ENCODE data around the gene IL5RA.

Gene IL5RA

GRCh38 chr3:3107181-3107580 lies 3.0 kb downstream of the IL5RA start:
- no peak for DNase-seq

DNA sequence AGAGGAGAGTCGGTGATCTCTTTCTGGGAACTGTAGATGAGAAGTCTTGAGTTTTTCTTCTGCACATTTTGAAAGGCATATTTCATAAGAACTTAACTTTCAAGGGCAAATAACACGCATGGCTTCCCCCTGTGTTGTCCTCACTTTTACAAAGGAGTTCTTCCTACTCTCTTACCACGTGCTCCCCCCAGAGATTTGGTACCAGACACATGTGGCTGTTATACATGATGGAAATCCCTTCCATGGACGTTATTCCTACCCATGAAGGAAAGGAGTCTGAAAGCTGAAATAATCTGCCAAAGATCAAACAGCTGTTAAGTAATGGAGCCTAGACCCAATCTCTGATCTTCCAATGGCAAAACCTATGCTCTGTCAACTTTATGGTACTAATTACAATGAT lies 4.4 kb downstream of the IL5RA start:
- no peak for DNase-seq

DNA sequence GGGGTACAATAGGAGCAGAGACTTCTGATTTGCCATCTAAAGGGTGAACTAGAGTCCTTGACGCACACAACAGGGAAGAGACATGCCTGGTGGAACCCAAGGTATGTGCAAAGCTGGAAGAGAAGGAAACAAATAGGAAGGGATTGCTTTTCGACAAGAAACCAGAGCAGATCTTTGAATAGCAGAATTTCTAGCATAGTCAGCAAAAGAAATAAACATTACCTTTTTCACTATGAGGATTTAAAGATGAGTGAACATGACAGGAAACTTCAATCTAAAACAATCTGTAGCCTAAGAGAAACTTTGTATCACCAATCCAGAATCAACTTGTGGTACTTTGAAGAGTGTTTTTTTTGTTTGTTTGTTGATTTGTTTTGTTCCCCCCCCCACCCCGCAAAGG lies 4.9 kb downstream of the IL5RA start:
- DNase-seq, result no peak

- DNase-seq, result no peak
These were observed 7.4 kb downstream of the IL5RA start for GRCh38 chr3:3102751-3103150.

- DNase-seq, result no peak
These were observed 8.3 kb downstream of the IL5RA start for GRCh38 chr3:3101660-3102458.

GRCh38 chr3:3097958-3098357 lies 12.2 kb downstream of the IL5RA start:
- no peak for DNase-seq

DNA sequence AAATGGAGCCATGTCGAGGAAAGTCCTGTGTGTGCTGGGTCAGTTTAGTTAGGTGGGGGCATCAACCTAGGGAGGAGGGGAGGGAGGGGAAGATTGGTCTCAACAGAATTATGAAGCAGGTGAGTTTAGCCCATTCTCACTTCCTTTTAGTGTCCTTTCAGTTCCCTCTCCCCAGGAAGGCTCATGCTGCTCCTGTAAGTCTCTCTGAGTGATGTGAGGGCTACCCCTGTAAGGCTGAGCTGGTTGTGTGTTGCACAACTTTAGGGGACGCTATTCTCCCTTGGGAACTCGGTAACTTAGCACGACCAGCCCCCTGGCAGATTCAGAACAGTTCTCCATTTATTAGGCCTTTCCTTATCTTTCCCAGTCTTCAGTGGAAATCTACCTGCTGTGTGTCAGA lies 21.2 kb downstream of the IL5RA start:
- DNase-seq, result no peak

DNA sequence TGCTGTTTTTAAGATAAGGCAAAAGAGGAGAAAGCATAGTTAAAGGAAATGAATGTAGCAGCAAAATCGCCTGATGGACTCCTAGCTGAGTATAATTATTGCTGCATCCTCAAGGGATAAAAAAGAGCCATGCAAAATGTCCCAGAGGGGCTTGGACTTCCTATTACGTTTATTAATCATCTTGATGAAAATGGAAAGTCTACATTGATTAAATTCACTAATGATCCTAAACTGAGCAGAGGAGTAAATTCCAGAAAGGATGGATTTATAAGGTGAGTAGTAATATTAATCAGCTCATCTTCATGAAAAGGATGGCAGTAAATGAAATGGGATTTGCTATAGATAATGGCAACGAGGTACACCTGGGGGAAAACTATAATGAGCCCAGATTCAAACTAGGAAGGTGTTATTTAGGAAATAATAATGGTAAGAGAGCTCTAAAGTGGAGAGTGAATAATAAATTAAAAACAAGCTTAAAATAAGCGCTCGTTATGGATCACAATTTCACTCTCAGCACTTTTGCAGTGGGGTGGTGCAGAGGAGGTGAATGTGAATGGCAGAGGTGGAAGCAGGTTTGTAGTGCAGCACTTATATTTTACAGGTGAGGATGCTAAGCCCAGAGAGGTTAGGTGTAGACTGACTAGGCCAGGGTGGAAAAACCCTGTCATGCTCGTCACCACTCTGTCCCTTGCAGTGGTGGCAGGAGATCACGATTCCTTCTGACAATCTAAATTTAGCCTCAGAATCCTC lies 22.3 kb downstream of the IL5RA start:
- no peak for DNase-seq

GRCh38 chr3:3087279-3087678 lies 22.9 kb downstream of the IL5RA start:
- DNase-seq, result no peak

GRCh38 chr3:3086239-3086638 lies 23.9 kb downstream of the IL5RA start:
- DNase-seq, result no peak

GRCh38 chr3:3085782-3086181 lies 24.4 kb downstream of the IL5RA start:
- no peak for DNase-seq

- no peak for DNase-seq
These were observed 25.3 kb downstream of the IL5RA start for GRCh38 chr3:3084890-3085289.

- DNase-seq, result no peak
These were observed 27.8 kb downstream of the IL5RA start for GRCh38 chr3:3082234-3082924.

- no peak for DNase-seq
These were observed 28.6 kb downstream of the IL5RA start for GRCh38 chr3:3081381-3082233.

- no peak for DNase-seq
These were observed 29.9 kb downstream of the IL5RA start for GRCh38 chr3:3080309-3080708.

- DNase-seq, result no peak
These were observed 35.5 kb downstream of the IL5RA start for GRCh38 chr3:3074551-3075257.

- no peak for DNase-seq
These were observed 39.0 kb downstream of the IL5RA start for GRCh38 chr3:3071136-3071535.

GRCh38 chr3:3069723-3070122 lies 40.5 kb downstream of the IL5RA start:
- no peak for DNase-seq

- no peak for DNase-seq
These were observed 41.8 kb downstream of the IL5RA start for GRCh38 chr3:3068358-3068881.

DNA sequence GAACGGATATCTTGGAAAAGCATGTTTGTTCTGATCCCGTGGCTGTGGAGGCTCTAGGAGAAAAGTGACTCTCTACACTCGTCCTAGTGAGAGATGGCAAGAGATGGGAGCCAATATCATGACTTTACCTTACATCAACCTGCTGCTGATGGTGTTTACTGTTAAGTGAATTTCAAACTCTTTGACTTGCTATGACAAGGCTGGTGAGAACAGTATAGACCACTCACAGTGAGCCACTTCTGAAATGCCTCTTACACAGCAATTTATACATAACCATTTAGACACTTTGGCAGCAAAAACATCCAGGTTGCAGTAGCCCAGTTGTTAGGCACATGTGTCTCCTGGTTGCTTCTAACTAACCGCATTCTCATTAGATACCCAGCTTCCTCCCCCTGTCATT lies 43.3 kb downstream of the IL5RA start:
- no peak for DNase-seq

DNA sequence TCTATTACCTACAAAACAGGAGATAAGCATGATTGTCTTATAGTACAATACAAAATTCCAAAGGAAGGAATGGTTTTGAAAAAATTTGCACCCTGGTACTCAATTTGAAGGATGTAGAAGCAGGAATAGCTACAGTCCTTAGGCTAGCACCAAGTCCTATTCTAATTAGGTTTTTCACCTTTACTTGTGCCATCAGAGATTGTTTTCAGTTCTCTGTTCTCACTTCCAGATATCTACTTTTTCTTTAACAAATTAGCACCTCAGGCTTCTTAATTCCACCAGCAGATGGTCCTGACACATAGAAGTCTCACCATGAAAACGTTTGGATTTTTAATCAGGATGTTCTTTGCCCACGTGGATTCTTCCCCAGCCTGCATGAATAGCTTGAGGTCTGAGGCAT lies 43.8 kb downstream of the IL5RA start:
- no peak for DNase-seq

- DNase-seq, result no peak
These were observed 44.3 kb downstream of the IL5RA start for GRCh38 chr3:3065876-3066275.

Data from stimulated activated CD8-positive, alpha-beta memory T cell treated with anti-CD3 and anti-CD28 coated beads, Interleukin-4, amount 100 ng/mL, for 48 hours (primary cell).